Smooth muscle cell (in vitro differentiated cells): ENCODE measurements around the gene HSPA6. TPM values are rescaled to one million over a fixed set of nuclear protein-coding genes. Genes with fewer than 3 reads are reported as not detected.

ENCODE experiments used
- DNase-seq: peaks from one replicate; lab custom pipeline; 2025; ENCODE audit not compliant: unreplicated experiment; lab: John Stamatoyannopoulos, UW
- H2AFZ ChIP-seq: fragments of 200-600 bp; sonication (generic); 2 replicates; pipeline ENCODE4 v1.6.0; 2016; ENCODE audit warnings: antibody characterized with exemption, low read depth, mild to moderate bottlenecking
- H3F3A ChIP-seq: fragments of 200-600 bp; sonication (generic); 2 replicates; pipeline ENCODE4 v1.6.0; 2017; ENCODE audit warnings: antibody characterized with exemption, low read depth
- H3K27ac ChIP-seq: fragments of 200-600 bp; sonication (generic); 2 replicates; pipeline ENCODE4 v1.5.1; 2016; ENCODE audit warnings: low read depth, mild to moderate bottlenecking
- H3K27me3 ChIP-seq: fragments of 200-600 bp; sonication (generic); 2 replicates; pipeline ENCODE4 v1.6.1; 2016; ENCODE audit warnings: low read depth, mild to moderate bottlenecking
- H3K36me3 ChIP-seq: fragments of 200-600 bp; sonication (generic); 2 replicates; pipeline ENCODE4 v1.5.1; 2016; ENCODE audit warnings: low read depth
- H3K4me1 ChIP-seq: fragments of 200-600 bp; sonication (generic); 2 replicates; pipeline ENCODE4 v1.5.1; 2016; ENCODE audit warnings: low read depth
- H3K4me2 ChIP-seq: fragments of 200-600 bp; sonication (generic); 2 replicates; pipeline ENCODE4 v1.6.0; 2016; ENCODE audit warnings: mild to moderate bottlenecking
- H3K4me3 ChIP-seq: fragments of 200-600 bp; sonication (generic); 2 replicates; pipeline ENCODE4 v1.5.1; 2016; ENCODE audit warnings: mild to moderate bottlenecking
- H3K79me2 ChIP-seq: fragments of 200-600 bp; sonication (generic); 2 replicates; pipeline ENCODE4 v1.6.0; 2016; ENCODE audit warnings: low read depth, mild to moderate bottlenecking
- H3K9ac ChIP-seq: fragments of 200-600 bp; sonication (generic); 2 replicates; pipeline ENCODE4 v1.6.0; 2016; ENCODE audit warnings: low read depth
- H3K9me3 ChIP-seq: fragments of 200-600 bp; sonication (generic); replicated peaks from 2 replicates; pipeline ENCODE4 v1.5.1; 2016; ENCODE audit warnings: low read depth
- H4K20me1 ChIP-seq: fragments of 200-600 bp; sonication (generic); 2 replicates; pipeline ENCODE4 v1.6.0; 2016; ENCODE audit warnings: low read depth
- CTCF ChIP-seq: fragments of 200-600 bp; sonication (generic); IDR thresholded peaks from 2 replicates; pipeline ENCODE4 v1.5.1; 2017; ENCODE audit warnings: borderline replicate concordance, mild to moderate bottlenecking, antibody characterized with exemption; ENCODE audit not compliant: insufficient read depth, poor library complexity, severe bottlenecking
- WGBS: methylation state at CpG from one replicate; pipeline ENCODE4 v1.1.7; 2016; ENCODE audit warnings: low lambda C conversion rate; 5-methylcytosine and 5-hydroxymethylcytosine counted together
- polyA plus RNA-seq: library from polyadenylated mRNA; unstranded; fragments of >200 nt; fragmentation: Nextera tagmentation; extraction: Ambion mirVana; gene quantifications from 2 replicates; pipeline ENCODE4 v1.2.1, GENCODE V29; 2016
- total RNA-seq: library from RNA; depleted of rRNA; stranded (reverse); fragments of >200 nt; gene quantifications from 2 replicates; pipeline ENCODE4 v1.2.3, GENCODE V29; 2014

HSPA6 gene
- total and polyA plus RNA-seq, 2 experiments from 2014 or later, result 0.18 to 0.45 TPM

- 29% methylated on average over 3 of the region's 3 CpGs for WGBS
Observed at GRCh38 chr1:161494091-161494735, 30.1 kb upstream of the HSPA6 start.

GRCh38 chr1:161495490-161495889 lies 28.9 kb upstream of the HSPA6 start:
- TF ChIP-seq CTCF, result no peak
- DNase-seq, result no peak
- Histone ChIP-seq H3K4me3 (no peak overlapping the region), H3K4me1 (no peaks in the 10 kb centered on the region), H4K20me1 (no peaks in the 10 kb centered on the region), H2AFZ (no peak overlapping the region), H3K27me3 (peaks cover 18% of the 10 kb centered on the region), H3K9me3 (no peaks in the 10 kb centered on the region), H3K36me3 (no peaks in the 10 kb centered on the region), H3K9ac (no peak overlapping the region), H3K79me2 (no peaks in the 10 kb centered on the region), H3F3A (peaks cover 6% of the 10 kb centered on the region), H3K4me2 (no peak overlapping the region), H3K27ac (no peak overlapping the region)

More at GRCh38 chr1:161494091-161494735, 30.1 kb upstream of the HSPA6 start:
- Histone ChIP-seq H3K4me3 (no peak overlapping the region), H3K9ac (no peak overlapping the region), H3F3A (peaks cover 6% of the 10 kb centered on the region), H3K4me2 (peak overlapping the region; percentile 37), H3K4me1 (no peaks in the 10 kb centered on the region), H3K9me3 (no peaks in the 10 kb centered on the region), H3K36me3 (no peaks in the 10 kb centered on the region), H2AFZ (no peak overlapping the region), H3K79me2 (no peaks in the 10 kb centered on the region), H3K27ac (no peak overlapping the region), H3K27me3 (peaks cover 31% of the 10 kb centered on the region), H4K20me1 (no peaks in the 10 kb centered on the region)
- DNase-seq, result no peak
- no peak for TF ChIP-seq CTCF

- Histone ChIP-seq H2AFZ (no peak overlapping the region), H3K27me3 (peaks cover 11% of the 10 kb centered on the region), H3F3A (peaks cover 6% of the 10 kb centered on the region), H4K20me1 (no peaks in the 10 kb centered on the region), H3K9ac (no peak overlapping the region), H3K36me3 (no peaks in the 10 kb centered on the region), H3K4me2 (no peak overlapping the region), H3K79me2 (no peaks in the 10 kb centered on the region), H3K27ac (no peak overlapping the region), H3K4me1 (peaks cover 7% of the 10 kb centered on the region), H3K9me3 (no peaks in the 10 kb centered on the region), H3K4me3 (no peak overlapping the region)
- WGBS, result 94% methylated on average over 1 of the region's 1 CpG
- DNase-seq, result no peak
- no peak for TF ChIP-seq CTCF
Observed at GRCh38 chr1:161497961-161498360, 26.4 kb upstream of the HSPA6 start.

- H3K27me3 ChIP-seq, result peaks cover 11% of the 10 kb centered on the region
- H3K9me3 ChIP-seq, result no peaks in the 10 kb centered on the region
- peaks cover 2% of the 10 kb centered on the region for H3F3A ChIP-seq
- no peak for TF ChIP-seq CTCF
- H2AFZ ChIP-seq, result no peak overlapping the region
- no peak overlapping the region for H3K27ac ChIP-seq
- WGBS, result 97% methylated on average over 2 of the region's 2 CpGs
- no peak overlapping the region for H3K4me2 ChIP-seq
- H3K4me3 ChIP-seq, result no peak overlapping the region
- H4K20me1 ChIP-seq, result no peaks in the 10 kb centered on the region
- H3K36me3 ChIP-seq, result no peaks in the 10 kb centered on the region
- H3K4me1 ChIP-seq, result peaks cover 7% of the 10 kb centered on the region
- H3K79me2 ChIP-seq, result no peaks in the 10 kb centered on the region
- H3K9ac ChIP-seq, result no peak overlapping the region
- DNase-seq, result no peak
Observed at GRCh38 chr1:161498646-161499045, 25.7 kb upstream of the HSPA6 start.
